ENCODE data around the gene PHF2. TPM values are rescaled to one million over a fixed set of nuclear protein-coding genes. Genes with fewer than 3 reads are reported as not detected.
"Not testable (repeated sequence)": the region's sequence is repeated elsewhere in the genome, so short reads cannot be mapped to it uniquely, and the experiment has no call there.

Gene PHF2
- total RNA-seq, 2 experiments from 2014 or later: 14.6 to 15.6 TPM

GRCh38 chr9:93672330-93673020 is 96.1 kb downstream of the PHF2 start:
- H3K4me1 Mint-ChIP-seq, H3K27ac Mint-ChIP-seq, H3K27me3 Mint-ChIP-seq, DNase-seq, H3K9me3 Mint-ChIP-seq, H3K4me3 Mint-ChIP-seq: not testable (repeated sequence)
- peaks cover 18% of the 10 kb centered on the region for H3K36me3 Mint-ChIP-seq

GRCh38 chr9:93673021-93673838 is 96.8 kb downstream of the PHF2 start:
- no peaks in the 10 kb centered on the region for H3K4me1 Mint-ChIP-seq
- H3K4me3 Mint-ChIP-seq: no peak overlapping the region
- H3K36me3 Mint-ChIP-seq: peaks cover 20% of the 10 kb centered on the region
- no peaks in the 10 kb centered on the region for H3K9me3 Mint-ChIP-seq
- no peaks in the 10 kb centered on the region for H3K27me3 Mint-ChIP-seq
- H3K27ac Mint-ChIP-seq: no peak overlapping the region
- DNase-seq: no peak

GRCh38 chr9:93673839-93674334 is 97.5 kb downstream of the PHF2 start:
- H3K27ac Mint-ChIP-seq: no peak overlapping the region
- H3K36me3 Mint-ChIP-seq: peaks cover 20% of the 10 kb centered on the region
- no peaks in the 10 kb centered on the region for H3K4me1 Mint-ChIP-seq
- no peak for DNase-seq
- no peaks in the 10 kb centered on the region for H3K27me3 Mint-ChIP-seq
- H3K9me3 Mint-ChIP-seq: no peaks in the 10 kb centered on the region
- no peak overlapping the region for H3K4me3 Mint-ChIP-seq

DNA sequence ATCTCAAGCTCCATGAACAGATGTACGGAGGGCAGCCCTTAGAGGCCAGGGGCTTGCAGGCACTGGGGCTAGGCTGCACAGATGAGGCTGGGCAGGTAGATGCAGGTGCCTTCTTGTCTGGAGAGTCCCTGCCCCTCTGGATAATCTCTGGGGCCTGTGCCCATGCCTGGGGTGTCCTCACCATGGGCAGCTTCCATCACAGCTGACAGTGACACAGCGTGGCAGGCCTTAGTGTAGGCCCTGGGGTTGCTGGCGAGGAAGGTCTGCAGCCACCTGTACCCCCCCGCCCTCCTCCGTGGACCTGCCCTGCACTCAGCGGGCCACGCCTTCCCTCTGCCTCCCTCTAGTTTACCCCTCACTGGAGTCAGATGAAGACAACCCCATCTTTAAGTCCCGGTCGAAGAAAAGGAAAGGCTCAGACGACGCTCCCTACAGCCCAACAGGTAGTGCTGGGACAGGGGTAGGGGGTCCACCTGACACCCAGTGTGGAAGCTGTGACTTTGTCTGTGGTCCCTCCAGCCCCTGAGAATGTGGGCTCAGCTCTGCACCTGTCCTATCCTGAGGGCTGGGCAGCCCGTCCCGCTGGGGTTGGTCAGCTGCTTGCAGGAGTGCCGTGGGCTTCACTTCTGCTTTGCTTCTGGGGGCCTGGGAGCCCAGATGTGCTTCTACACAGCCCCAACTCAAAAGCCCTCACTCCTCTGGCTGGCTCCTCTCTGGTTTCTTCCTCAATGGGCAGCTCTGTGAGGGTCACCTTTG is 98.4 kb downstream of the PHF2 start:
- no peak for DNase-seq
- Mint-ChIP-seq H3K27ac (no peak overlapping the region), H3K4me3 (no peak overlapping the region), H3K9me3 (no peaks in the 10 kb centered on the region), H3K27me3 (no peaks in the 10 kb centered on the region), H3K36me3 (peaks cover 20% of the 10 kb centered on the region), H3K4me1 (no peaks in the 10 kb centered on the region)

GRCh38 chr9:93675336-93676150 is 99.2 kb downstream of the PHF2 start:
- no peak overlapping the region for H3K4me3 Mint-ChIP-seq
- no peaks in the 10 kb centered on the region for H3K27me3 Mint-ChIP-seq
- peaks cover 19% of the 10 kb centered on the region for H3K36me3 Mint-ChIP-seq
- no peaks in the 10 kb centered on the region for H3K9me3 Mint-ChIP-seq
- no peak for DNase-seq
- H3K27ac Mint-ChIP-seq: no peak overlapping the region
- H3K4me1 Mint-ChIP-seq: no peaks in the 10 kb centered on the region

GRCh38 chr9:93676310-93677047 is 100.1 kb downstream of the PHF2 start:
- Mint-ChIP-seq H3K4me1 (no peaks in the 10 kb centered on the region), H3K9me3 (no peaks in the 10 kb centered on the region), H3K27me3 (no peaks in the 10 kb centered on the region), H3K27ac (no peak overlapping the region), H3K36me3 (peaks cover 11% of the 10 kb centered on the region), H3K4me3 (no peak overlapping the region)
- DNase-seq: no peak

DNA sequence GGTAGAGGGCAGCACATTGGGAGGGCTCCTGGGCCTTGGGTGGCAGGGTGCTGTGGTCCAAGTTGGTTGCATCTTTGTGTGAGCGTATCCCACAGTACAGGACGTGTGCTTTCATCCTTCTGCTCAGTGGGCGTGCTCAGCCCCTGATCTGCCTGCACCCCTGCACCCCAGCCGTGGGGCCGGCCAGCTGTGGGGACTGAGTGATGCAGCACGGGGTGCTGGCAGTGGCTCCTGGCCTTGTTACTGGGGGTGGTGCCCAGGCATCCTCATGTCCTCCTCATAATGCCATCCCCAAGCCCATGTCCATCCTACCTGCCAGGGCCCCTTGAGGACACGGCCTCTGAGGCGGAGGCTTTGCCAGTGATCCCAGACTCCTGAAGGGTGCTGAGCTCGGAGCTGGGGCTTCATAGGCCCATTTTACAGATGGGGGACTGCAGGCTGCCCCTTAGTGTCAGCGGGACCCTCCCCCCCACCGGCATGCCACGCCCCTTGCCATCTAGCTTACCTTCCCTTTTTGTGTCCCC is 100.7 kb downstream of the PHF2 start:
- no peak overlapping the region for H3K4me3 Mint-ChIP-seq
- no peak overlapping the region for H3K27ac Mint-ChIP-seq
- H3K27me3 Mint-ChIP-seq: no peaks in the 10 kb centered on the region
- DNase-seq: no peak
- no peaks in the 10 kb centered on the region for H3K4me1 Mint-ChIP-seq
- H3K36me3 Mint-ChIP-seq: peaks cover 11% of the 10 kb centered on the region
- H3K9me3 Mint-ChIP-seq: no peaks in the 10 kb centered on the region

DNA sequence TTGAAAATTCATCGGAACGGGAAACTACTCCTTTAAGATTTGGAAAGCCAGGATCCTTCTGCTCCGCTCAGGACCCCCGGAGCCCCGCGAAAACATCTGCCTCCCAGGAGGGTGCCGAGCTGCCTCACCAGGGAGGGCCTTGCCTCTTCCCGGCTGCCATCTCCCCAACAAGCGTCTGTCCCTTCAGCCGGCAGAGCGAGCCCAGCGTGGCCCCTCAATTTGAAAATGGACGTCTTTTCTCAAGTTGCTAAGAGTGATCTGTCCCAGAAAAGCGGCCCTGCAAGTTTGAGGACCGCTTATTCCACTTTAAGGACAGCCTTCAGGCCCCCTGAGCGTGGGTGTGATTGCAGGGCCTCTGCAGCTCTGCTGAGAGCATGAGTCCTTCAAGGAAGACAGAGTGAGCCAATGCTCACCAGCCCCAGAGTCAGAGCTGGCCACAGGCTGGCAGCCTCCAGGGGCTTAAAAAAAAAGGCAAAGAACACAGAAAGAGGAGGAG is 101.3 kb downstream of the PHF2 start:
- DNase-seq: no peak
- no peaks in the 10 kb centered on the region for H3K9me3 Mint-ChIP-seq
- H3K27me3 Mint-ChIP-seq: no peaks in the 10 kb centered on the region
- H3K36me3 Mint-ChIP-seq: peaks cover 5% of the 10 kb centered on the region
- H3K4me3 Mint-ChIP-seq: no peak overlapping the region
- H3K4me1 Mint-ChIP-seq: no peaks in the 10 kb centered on the region
- no peak overlapping the region for H3K27ac Mint-ChIP-seq

- Mint-ChIP-seq H3K27ac (no peak overlapping the region), H3K4me1 (no peaks in the 10 kb centered on the region), H3K36me3 (peaks cover 3% of the 10 kb centered on the region), H3K9me3 (no peaks in the 10 kb centered on the region), H3K4me3 (no peak overlapping the region), H3K27me3 (no peaks in the 10 kb centered on the region)
- no peak for DNase-seq
These were observed 102.0 kb downstream of the PHF2 start for GRCh38 chr9:93678199-93679019.

- Mint-ChIP-seq H3K9me3 (no peaks in the 10 kb centered on the region), H3K36me3 (peaks cover 3% of the 10 kb centered on the region), H3K27ac (no peak overlapping the region), H3K4me3 (no peak overlapping the region), H3K4me1 (no peaks in the 10 kb centered on the region), H3K27me3 (no peaks in the 10 kb centered on the region)
- DNase-seq: no peak
These were observed 103.4 kb downstream of the PHF2 start for GRCh38 chr9:93679536-93680442.

DNA sequence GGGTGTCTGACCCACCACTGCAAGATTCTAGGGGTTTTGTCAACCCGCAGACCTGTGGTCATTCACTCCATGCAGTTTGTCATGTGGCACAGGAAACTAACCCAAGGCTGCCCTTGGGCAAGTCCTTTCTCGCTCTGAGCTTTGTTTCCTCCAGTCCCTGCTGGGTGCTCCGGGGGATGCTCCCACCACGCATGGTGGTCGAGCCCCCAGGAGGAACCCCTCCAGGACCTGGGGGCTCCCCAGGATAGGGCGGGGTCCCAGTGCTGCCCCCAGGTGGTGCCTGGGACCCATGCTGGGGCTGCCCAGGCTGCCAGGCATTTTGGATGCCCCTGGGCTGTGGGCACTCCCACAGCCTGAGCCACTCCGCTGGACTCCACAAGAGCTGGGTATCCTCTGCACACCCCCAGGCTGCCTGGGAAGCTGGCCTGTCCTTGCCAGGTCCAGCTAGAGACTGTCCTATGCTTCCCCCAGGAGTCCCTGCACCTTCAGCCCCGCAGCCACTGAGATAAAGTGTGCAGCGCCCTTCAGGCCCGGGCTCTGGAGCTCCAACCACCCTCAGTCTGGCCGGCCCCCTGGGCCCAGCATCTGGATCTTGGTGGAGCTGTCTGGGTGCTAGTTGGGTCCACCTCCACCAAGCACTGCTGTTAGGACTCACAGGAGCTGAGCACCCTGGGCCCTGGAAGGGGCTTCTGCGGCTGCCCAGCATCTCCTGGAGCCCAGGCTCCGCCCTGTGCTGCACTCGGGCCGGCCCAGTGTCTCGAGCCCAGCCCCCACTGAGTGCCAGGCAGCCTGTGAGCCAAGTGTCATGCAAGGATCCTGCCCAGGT is 104.3 kb downstream of the PHF2 start:
- DNase-seq: no peak
- H3K9me3 Mint-ChIP-seq: no peaks in the 10 kb centered on the region
- no peak overlapping the region for H3K27ac Mint-ChIP-seq
- no peak overlapping the region for H3K4me3 Mint-ChIP-seq
- no peaks in the 10 kb centered on the region for H3K4me1 Mint-ChIP-seq
- H3K27me3 Mint-ChIP-seq: no peaks in the 10 kb centered on the region
- peaks cover 3% of the 10 kb centered on the region for H3K36me3 Mint-ChIP-seq

Data from activated naive CD8-positive, alpha-beta T cell treated with anti-CD3 and anti-CD28 coated beads for 36 hours (primary cell).